ENCODE results near the gene NHP2. TPM values are rescaled to one million over a fixed set of nuclear protein-coding genes. Genes with fewer than 3 reads are reported as not detected.

The NHP2 gene
- total and polyA plus RNA-seq, 2 experiments from 2014 or later: 232 to 270 TPM

DNA sequence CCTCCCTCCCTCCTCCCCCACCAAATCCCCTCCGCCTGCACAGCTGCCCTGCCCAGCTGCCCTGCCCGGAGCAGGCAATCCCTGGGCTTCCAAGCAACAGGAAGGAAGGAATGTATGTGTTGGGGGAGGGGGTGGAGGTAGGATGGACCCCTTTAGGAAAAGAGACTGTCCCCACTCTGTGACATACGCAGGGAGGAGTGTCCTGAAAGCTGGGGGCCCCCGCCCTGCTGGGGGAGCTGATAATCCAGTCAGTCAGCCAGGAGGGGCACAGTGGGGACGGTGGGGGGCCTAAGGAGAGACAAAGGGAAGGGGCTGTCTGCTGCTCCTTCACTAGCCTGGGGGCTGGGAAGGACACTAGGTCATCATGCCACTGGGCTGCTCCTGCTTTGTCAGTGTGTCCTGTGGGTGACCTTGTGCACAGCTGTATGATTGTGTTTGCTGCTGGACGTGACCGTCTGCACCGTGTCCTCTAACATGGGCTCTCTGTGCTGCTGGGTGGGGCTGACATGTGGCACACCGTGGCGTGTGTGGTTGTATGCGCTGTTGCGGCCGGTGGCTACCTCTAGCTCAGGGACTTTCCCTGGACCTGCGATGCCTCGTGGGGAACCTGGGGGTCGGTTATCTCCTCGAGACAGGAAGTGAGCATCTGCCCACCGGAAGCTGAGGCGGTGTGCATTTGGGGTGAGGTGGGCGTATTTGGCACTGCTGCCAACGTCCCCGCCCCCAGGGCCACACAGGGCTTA lies 37.4 kb downstream of the NHP2 start:
- peak in 1 of 2 donors; percentile 44 for DNase-seq (ENCODE audit: low read depth in 1 of 2, low spot score in 1 of 2)
- TF ChIP-seq CTCF (IDR thresholded peaks at IDR 0.05; ENCODE audit: low read depth, low read length): no peak
- H3K4me3 ChIP-seq: no peak overlapping the region

DNA sequence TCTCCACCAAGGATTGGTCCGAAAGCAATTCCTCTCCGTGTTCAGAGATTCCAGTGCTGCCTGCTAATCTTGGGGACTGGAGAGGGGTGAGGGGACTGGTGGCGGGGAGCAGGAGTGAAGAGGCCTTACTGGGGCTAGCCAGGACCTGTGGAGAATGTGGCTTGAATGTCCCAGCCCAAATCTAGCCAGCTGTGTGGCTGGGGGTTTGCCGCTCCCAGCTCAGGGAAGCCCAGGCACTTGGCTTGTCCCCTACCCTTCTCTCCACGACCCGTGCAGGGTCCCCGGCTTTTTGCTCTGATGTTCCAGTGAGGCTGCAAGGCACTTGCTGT lies 37.9 kb downstream of the NHP2 start:
- Histone ChIP-seq H3K9me3 (ENCODE audit: low read depth) (no peaks in the 10 kb centered on the region), H3K27ac (peak overlapping the region; percentile 64), H3K4me3 (no peak overlapping the region), H3K27me3 (no peaks in the 10 kb centered on the region), H3K36me3 (no peaks in the 10 kb centered on the region), H3K4me1 (ENCODE audit: low read depth) (peaks cover 15% of the 10 kb centered on the region)
- no peak for TF ChIP-seq CTCF (IDR thresholded peaks at IDR 0.05; ENCODE audit: low read depth, low read length)
- no peak for DNase-seq (ENCODE audit: low read depth in 1 of 2, low spot score in 1 of 2)

More for the DNA sequence above, 37.4 kb downstream of the NHP2 start:
- H3K27ac ChIP-seq: peak overlapping the region; percentile 64
- H3K9me3 ChIP-seq (ENCODE audit: low read depth): no peaks in the 10 kb centered on the region
- peaks cover 15% of the 10 kb centered on the region for H3K4me1 ChIP-seq (ENCODE audit: low read depth)
- H3K27me3 ChIP-seq: no peaks in the 10 kb centered on the region
- no peaks in the 10 kb centered on the region for H3K36me3 ChIP-seq

GRCh38 chr5:178115136-178115813 lies 38.4 kb downstream of the NHP2 start:
- H3K36me3 ChIP-seq: no peaks in the 10 kb centered on the region
- peak overlapping the region; percentile 64 for H3K27ac ChIP-seq
- DNase-seq (ENCODE audit: low read depth in 1 of 2, low spot score in 1 of 2): no peak
- no peak for TF ChIP-seq CTCF (IDR thresholded peaks at IDR 0.05; ENCODE audit: low read depth, low read length)
- no peak overlapping the region for H3K4me3 ChIP-seq
- no peaks in the 10 kb centered on the region for H3K27me3 ChIP-seq
- no peaks in the 10 kb centered on the region for H3K9me3 ChIP-seq (ENCODE audit: low read depth)
- H3K4me1 ChIP-seq (ENCODE audit: low read depth): peaks cover 15% of the 10 kb centered on the region

GRCh38 chr5:178114325-178115135 lies 39.2 kb downstream of the NHP2 start:
- DNase-seq (ENCODE audit: low read depth in 1 of 2, low spot score in 1 of 2): peak in 1 of 2 donors; percentile 50
- H3K4me3 ChIP-seq: peak overlapping the region; percentile 57
- H3K27ac ChIP-seq: no peak overlapping the region
- H3K27me3 ChIP-seq: no peaks in the 10 kb centered on the region
- no peaks in the 10 kb centered on the region for H3K36me3 ChIP-seq
- H3K4me1 ChIP-seq (ENCODE audit: low read depth): peaks cover 15% of the 10 kb centered on the region
- TF ChIP-seq CTCF (IDR thresholded peaks at IDR 0.05; ENCODE audit: low read depth, low read length): no peak
- H3K9me3 ChIP-seq (ENCODE audit: low read depth): no peaks in the 10 kb centered on the region

DNA sequence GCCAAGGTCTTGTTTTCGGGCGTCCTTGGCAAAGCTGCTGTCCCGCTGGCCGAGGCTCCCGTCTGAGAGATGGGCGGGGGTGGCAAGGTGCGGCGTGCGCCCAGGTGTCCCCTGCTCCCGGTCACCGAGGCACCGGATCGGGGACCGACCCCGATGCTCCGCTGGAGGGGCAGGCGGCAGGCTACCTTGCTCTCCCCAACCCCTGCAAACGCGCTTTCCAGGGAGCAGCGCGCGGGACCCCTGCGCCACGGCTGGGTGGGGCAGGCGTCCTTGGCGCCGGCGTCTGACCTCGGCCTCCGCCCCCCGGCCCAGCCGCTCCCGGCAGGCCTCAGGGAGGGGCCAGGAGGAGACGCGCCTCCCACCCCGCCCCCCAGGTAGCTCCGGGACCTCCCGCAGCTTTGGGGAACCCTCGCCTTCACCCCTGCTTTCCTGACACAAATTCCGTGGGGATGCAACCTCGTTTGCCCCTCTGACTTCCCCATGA lies 39.8 kb downstream of the NHP2 start:
- DNase-seq (ENCODE audit: low read depth in 1 of 2, low spot score in 1 of 2): peak in 1 of 2 donors; percentile 53
- Histone ChIP-seq H3K27me3 (no peaks in the 10 kb centered on the region), H3K36me3 (no peaks in the 10 kb centered on the region), H3K4me3 (peak overlapping the region; percentile 57), H3K4me1 (ENCODE audit: low read depth) (peaks cover 15% of the 10 kb centered on the region), H3K9me3 (ENCODE audit: low read depth) (no peaks in the 10 kb centered on the region), H3K27ac (no peak overlapping the region)
- no peak for TF ChIP-seq CTCF (IDR thresholded peaks at IDR 0.05; ENCODE audit: low read depth, low read length)

Measured in cardiac muscle cell (in vitro differentiated cells and primary cell).